ENCODE results near the gene TMEM44.

Gene TMEM44

DNA sequence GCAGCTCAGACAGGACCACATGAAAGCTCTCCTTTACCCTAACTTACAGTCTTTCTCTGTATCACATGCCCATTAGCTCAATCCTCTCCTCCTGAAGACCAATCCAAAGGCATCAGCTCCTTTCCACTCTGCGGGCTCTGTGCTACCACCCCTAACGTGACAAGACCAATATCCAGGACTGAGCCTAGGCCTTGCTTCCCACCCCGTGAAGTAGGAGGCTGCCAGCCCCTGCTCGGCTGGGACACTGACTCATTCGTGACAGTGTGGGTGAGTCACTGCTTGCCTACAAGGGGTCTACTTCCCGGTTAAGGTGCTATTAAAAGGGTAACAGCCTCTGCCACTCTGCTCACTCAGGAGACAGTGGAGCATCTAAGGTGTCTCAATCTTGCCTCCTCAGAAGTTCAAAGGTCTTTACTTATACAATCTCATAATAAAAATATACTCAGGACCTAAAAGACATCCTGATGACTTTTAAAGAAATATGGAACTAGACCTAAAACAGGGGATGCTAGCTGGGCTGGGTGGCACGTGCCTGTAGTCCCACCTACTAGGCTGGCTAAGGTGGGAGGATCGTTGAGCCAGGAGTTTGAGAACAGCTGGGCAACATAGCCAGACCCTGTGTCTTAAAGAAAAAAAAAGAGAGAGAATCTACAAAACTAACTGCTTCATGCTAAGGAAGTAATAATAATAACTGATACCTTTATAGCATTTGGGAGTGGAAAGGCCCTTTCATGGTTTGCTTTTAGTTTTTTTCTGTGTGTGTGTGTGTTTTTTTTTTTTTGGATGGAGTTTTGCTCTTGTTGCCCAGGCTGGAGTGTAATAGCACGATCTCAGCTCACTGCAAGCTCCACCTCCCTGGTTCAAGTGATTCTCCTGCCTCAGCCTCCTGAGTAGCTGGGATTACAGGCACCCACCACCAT is 55.0 kb downstream of the TMEM44 start:
- TF ChIP-seq, protein P1, sequence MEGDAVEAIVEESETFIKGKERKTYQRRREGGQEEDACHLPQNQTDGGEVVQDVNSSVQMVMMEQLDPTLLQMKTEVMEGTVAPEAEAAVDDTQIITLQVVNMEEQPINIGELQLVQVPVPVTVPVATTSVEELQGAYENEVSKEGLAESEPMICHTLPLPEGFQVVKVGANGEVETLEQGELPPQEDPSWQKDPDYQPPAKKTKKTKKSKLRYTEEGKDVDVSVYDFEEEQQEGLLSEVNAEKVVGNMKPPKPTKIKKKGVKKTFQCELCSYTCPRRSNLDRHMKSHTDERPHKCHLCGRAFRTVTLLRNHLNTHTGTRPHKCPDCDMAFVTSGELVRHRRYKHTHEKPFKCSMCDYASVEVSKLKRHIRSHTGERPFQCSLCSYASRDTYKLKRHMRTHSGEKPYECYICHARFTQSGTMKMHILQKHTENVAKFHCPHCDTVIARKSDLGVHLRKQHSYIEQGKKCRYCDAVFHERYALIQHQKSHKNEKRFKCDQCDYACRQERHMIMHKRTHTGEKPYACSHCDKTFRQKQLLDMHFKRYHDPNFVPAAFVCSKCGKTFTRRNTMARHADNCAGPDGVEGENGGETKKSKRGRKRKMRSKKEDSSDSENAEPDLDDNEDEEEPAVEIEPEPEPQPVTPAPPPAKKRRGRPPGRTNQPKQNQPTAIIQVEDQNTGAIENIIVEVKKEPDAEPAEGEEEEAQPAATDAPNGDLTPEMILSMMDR (IDR thresholded peaks at IDR 0.05; ENCODE audit: insufficient read depth, low read length, missing control alignments) = no peak
- ChIA-PET POLR2A (interaction anchor here (0.6 to 1.1 kb wide), 2 partner anchors 137 to 526 kb away, joined by 3 to 4 read pairs; no protein-coding TSS in a partner anchor), CTCF (interaction anchor here (0.6 to 3.5 kb wide), 7 partner anchors 8 to 105 kb away, joined by 3 to 26 read pairs (median 3); no protein-coding TSS in a partner anchor)
- peak; percentile 71 for DNase-seq (ENCODE audit: low read depth, low spot score)
- no peak overlapping the region for H3K4me3 ChIP-seq (ENCODE audit: low read depth, low read length)

DNA sequence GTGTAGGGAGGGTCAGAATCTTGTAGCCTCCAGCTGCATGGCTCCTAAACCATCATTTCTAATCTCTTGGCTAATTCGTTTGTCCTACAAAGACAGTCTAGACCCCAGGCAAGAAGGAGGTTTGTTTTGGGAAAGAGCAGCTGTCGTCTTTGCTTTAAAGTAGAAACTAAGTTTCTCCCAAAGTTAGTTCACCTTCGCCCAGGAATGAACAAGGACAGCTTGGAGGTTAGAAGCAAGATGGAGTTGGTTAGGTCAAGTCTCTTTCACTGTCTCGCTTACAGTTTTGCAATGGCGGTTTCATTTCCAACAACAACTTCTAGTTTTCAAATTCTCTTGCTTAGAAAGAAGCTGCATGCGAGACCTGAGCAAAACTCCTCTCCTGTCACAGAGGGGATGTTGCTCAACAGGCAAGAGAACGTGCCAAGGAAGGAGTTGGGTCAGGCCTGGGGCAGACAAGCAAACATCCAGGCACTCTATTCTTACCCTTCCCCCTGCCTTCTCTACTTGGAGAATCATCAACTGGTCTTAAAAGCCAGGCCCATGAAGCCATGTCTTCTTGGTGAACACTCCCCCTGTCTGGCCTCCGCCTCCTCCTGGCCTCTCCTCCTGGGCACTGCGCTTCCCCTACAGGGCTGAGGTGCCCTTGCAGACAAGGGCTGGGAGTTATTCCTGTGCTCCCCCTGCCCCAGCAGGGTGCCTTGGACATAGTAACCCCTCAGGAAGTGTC is 57.6 kb downstream of the TMEM44 start:
- DNase-seq (ENCODE audit: low read depth, low spot score) = no peak
- ChIA-PET CTCF (interaction anchor here (1.1 to 5.7 kb wide), 10 partner anchors 9 to 118 kb away, joined by 3 to 42 read pairs (median 6); no protein-coding TSS in a partner anchor), POLR2A (interaction anchor here (0.7 kb wide), 1 partner anchor 112 kb away, joined by 3 read pairs; no protein-coding TSS in a partner anchor)
- TF ChIP-seq, protein P1 (IDR thresholded peaks at IDR 0.05; ENCODE audit: insufficient read depth, low read length, missing control alignments) = no peak
- no peak overlapping the region for H3K4me3 ChIP-seq (ENCODE audit: low read depth, low read length)

DNA sequence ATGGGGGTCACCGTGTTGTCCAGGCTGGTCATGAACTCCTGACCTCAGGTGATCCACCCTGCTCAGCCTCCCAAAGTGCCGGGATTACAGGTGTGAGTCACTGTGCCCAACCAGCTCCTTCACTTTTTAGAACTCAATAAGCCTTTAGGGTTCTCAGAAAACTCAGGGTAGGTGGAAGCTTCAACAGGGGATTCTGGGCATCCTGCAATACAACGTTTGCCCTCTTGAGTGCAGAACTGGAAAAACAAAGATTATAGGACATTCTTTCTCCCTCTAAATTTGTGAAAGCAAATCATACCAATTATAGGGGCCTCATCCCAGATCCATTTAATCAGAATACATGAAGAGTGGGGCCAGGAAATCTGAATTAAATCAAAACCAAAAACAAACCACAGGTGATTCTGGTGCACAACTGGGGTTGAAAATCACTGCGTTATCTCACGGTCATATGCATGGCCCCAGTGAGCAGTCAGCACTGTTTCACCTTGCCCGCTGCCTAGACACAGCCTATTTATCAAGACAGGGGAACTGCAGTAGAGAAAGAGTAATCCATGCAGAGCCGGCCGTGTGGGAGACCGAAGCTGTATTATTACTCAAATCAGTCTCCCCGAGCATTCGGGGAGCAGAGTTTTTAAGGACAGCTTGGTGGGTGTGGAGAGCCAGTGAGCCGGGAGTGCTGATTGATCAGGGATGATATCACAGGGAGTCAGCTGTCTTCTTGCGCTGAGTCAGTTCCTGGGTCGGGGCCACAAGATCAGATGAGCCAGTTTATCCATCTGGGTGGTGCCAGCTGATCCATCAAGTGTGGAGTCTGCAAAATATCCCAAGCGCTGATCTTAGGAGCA is 58.4 kb downstream of the TMEM44 start:
- TF ChIP-seq, protein P1 (IDR thresholded peaks at IDR 0.05; ENCODE audit: insufficient read depth, low read length, missing control alignments) = peak; percentile 10
- H3K4me3 ChIP-seq (ENCODE audit: low read depth, low read length) = no peak overlapping the region
- no peak for DNase-seq (ENCODE audit: low read depth, low spot score)
- ChIA-PET CTCF (interaction anchor here (1.0 to 5.7 kb wide), 15 partner anchors 9 to 118 kb away, joined by 3 to 42 read pairs (median 4); no protein-coding TSS in a partner anchor), POLR2A (interaction anchor here (0.7 kb wide), 1 partner anchor 112 kb away, joined by 3 read pairs; no protein-coding TSS in a partner anchor)

DNA sequence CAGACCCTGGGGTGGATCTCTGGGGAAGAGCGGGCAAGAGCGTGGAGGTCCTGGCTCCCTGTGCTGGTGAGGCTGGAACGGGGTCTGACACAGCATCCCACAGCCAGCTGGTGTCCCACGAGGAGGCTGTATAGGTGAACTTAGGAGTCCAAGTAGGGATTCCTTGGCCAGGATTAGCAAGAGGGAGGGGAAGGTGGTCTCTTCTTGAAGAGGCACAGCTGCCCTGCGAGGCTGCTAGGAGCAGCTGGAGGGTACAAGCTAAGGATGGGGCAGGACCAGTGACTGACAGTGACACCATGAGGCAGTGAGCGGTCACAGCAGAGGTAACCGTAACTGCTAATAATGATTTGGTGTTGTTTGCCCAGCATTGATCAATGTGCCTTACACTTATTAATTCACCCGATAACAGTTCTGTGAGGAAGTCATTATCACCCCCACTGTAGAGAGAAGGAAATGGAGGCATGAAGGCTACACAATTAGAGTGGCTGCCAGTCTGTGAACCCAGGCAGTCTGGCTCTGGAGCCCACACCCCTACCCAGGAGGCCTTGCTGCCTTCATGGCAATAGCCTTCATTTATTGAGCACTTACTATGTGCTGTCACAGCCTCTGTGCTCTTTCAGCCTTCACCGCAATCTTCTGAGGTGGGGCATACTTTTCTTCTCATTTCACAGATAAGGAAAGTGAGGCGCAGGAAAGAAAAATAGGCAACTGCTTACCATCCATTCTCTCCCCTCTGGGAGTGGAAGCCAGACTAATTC is 59.4 kb downstream of the TMEM44 start:
- H3K4me3 ChIP-seq (ENCODE audit: low read depth, low read length) = no peak overlapping the region
- TF ChIP-seq, protein P1 (IDR thresholded peaks at IDR 0.05; ENCODE audit: insufficient read depth, low read length, missing control alignments) = peak; percentile 67
- DNase-seq (ENCODE audit: low read depth, low spot score) = no peak
- ChIA-PET POLR2A (interaction anchor here (0.8 kb wide), 1 partner anchor 85 kb away, joined by 3 read pairs; no protein-coding TSS in a partner anchor), CTCF (interaction anchor here (0.5 to 5.7 kb wide), 17 partner anchors 8 to 117 kb away, joined by 3 to 42 read pairs (median 4); no protein-coding TSS in a partner anchor)

DNA sequence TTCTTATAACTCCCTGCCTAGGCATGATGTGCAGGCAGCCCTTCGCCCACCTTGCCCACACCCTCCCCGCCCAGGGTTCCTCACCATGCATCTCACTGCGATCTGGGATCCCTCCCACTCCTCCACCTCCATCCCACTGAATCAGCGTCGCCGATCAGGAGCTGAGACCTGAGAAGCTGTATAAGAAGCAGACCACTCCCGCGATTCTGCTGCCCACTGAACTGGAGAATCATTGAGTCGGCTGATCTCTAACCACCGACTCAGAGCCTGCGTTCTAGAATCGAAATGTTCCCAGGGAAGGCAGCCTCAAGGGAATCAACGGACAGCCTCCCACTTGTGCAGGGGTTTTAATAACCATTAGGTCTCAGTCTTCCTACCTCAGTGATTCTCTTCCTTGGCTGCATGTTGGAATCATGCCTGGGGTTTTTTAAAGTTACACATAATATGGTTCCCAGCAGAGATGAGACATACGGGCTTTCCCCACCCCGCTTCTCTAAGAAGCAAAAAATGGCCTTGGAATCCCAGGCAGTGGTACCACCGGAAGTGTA is 60.2 kb downstream of the TMEM44 start:
- TF ChIP-seq, protein P1 (IDR thresholded peaks at IDR 0.05; ENCODE audit: insufficient read depth, low read length, missing control alignments) = no peak
- no peak for DNase-seq (ENCODE audit: low read depth, low spot score)
- ChIA-PET CTCF (interaction anchor here (0.5 to 5.7 kb wide), 15 partner anchors 9 to 115 kb away, joined by 3 to 42 read pairs (median 4); no protein-coding TSS in a partner anchor), POLR2A (interaction anchor here (0.8 kb wide), 1 partner anchor 84 kb away, joined by 3 read pairs; no protein-coding TSS in a partner anchor)
- H3K4me3 ChIP-seq (ENCODE audit: low read depth, low read length) = no peak overlapping the region
